NCI-H146 (cell line): ENCODE results near the gene MMP28.
A peak's percentile ranks its signal among the peaks of the same experiment; 100 is the strongest.

Experiments
- DNase-seq: peaks from one replicate; lab custom pipeline; 2025; lab: John Stamatoyannopoulos, UW

Gene MMP28

GRCh38 chr17:35743626-35744328 is 51.7 kb downstream of the MMP28 start:
- no peak for DNase-seq

GRCh38 chr17:35742896-35743477 is 52.5 kb downstream of the MMP28 start:
- no peak for DNase-seq

- DNase-seq: no peak
Observed at GRCh38 chr17:35742496-35742895, 52.9 kb downstream of the MMP28 start.

- peak; percentile 57 for DNase-seq
Observed at GRCh38 chr17:35740997-35741931, 54.2 kb downstream of the MMP28 start.

- DNase-seq: no peak
Observed at GRCh38 chr17:35740216-35740615, 55.2 kb downstream of the MMP28 start.

- DNase-seq: no peak
Observed at GRCh38 chr17:35738519-35739133, 56.8 kb downstream of the MMP28 start.

- DNase-seq: no peak
Observed at GRCh38 chr17:35736236-35736635, 59.2 kb downstream of the MMP28 start.

GRCh38 chr17:35735036-35735805 is 60.2 kb downstream of the MMP28 start:
- no peak for DNase-seq

- no peak for DNase-seq
Observed at GRCh38 chr17:35734396-35734795, 61.0 kb downstream of the MMP28 start.

GRCh38 chr17:35733366-35733765 is 62.1 kb downstream of the MMP28 start:
- DNase-seq: no peak

- DNase-seq: no peak
Observed at GRCh38 chr17:35732806-35733136, 62.7 kb downstream of the MMP28 start.

GRCh38 chr17:35731917-35732805 is 63.3 kb downstream of the MMP28 start:
- peak; percentile 35 for DNase-seq

- DNase-seq: peak; percentile 67
Observed at GRCh38 chr17:35731239-35731916, 64.1 kb downstream of the MMP28 start, which contains the start of gene RASL10B. TSS of gene RASL10B (plus strand) at chr17:35731639. CDS start at chr17:35735185, 3,546 bp downstream.

GRCh38 chr17:35730400-35731005 is 64.9 kb downstream of the MMP28 start:
- no peak for DNase-seq

GRCh38 chr17:35729405-35729833 is 66.0 kb downstream of the MMP28 start:
- DNase-seq: peak; percentile 24

GRCh38 chr17:35728551-35728950 is 66.9 kb downstream of the MMP28 start:
- DNase-seq: no peak

- DNase-seq: no peak
Observed at GRCh38 chr17:35727635-35728034, 67.8 kb downstream of the MMP28 start.

- no peak for DNase-seq
Observed at GRCh38 chr17:35726953-35727460, 68.4 kb downstream of the MMP28 start.
